IMR-90 (cell line): Measurements from ENCODE around the gene CECR2. TPM values are rescaled to one million over a fixed set of nuclear protein-coding genes. Genes with fewer than 3 reads are reported as not detected.

Source experiments
- ATAC-seq: fragments of 200-7000 bp; cut with Tn5 transposase; 2 replicates; pipeline ENCODE4 v1.9.1; 2020; ENCODE audit warnings: low read depth, mild to moderate bottlenecking, moderate library complexity
- BruUV-seq: library from RNA; stranded (reverse); fragments of 400-500 nt; replicated peaks from 2 replicates; lab custom pipeline; 2021; lab: Mats Ljungman, UMichigan
- CTCF ChIA-PET: fragments of 300-600 bp; formaldehyde crosslinking; extraction: SDS; loops from one replicate; lab custom pipeline; 2021; ENCODE audit warnings: antibody characterized with exemption; lab: Yijun Ruan, JAX
- POLR2A ChIA-PET: fragments of 300-600 bp; sonication (Branson Sonifier 250); formaldehyde crosslinking; loops from one replicate; lab custom pipeline; 2022; ENCODE audit warnings: antibody characterized with exemption; ENCODE audit not compliant: unreplicated experiment; lab: Charles Lee
- DNase-seq: peaks from one replicate; pipeline ENCODE4 v3.0.0; 2013
- H2AFZ ChIP-seq: replicated peaks from 2 replicates; pipeline ENCODE3; 2013; ENCODE audit warnings: low read length, mild to moderate bottlenecking; ENCODE audit not compliant: poor library complexity
- H2AK5ac ChIP-seq: 2 replicates; pipeline ENCODE4 v1.6.1; 2013; ENCODE audit warnings: low read depth, low read length, inconsistent platforms
- H2AK9ac ChIP-seq: replicated peaks from 2 replicates; pipeline ENCODE3; 2013; ENCODE audit warnings: mild to moderate bottlenecking, low read depth, low read length, moderate library complexity; ENCODE audit not compliant: poor library complexity
- H2BK120ac ChIP-seq: 2 replicates; pipeline ENCODE4 v1.6.1; 2013; ENCODE audit warnings: low read depth, low read length, inconsistent platforms
- H2BK15ac ChIP-seq: 3 replicates; pipeline ENCODE4 v1.6.1; 2013; ENCODE audit warnings: low read depth, low read length, inconsistent platforms
- H2BK20ac ChIP-seq: 2 replicates; pipeline ENCODE4 v1.6.1; 2013; ENCODE audit warnings: low read depth, mild to moderate bottlenecking, inconsistent platforms, low read length, moderate library complexity
- H2BK5ac ChIP-seq: 2 replicates; pipeline ENCODE4 v1.6.1; 2013; ENCODE audit warnings: mild to moderate bottlenecking, low read depth, low read length, inconsistent platforms; ENCODE audit not compliant: poor library complexity, severe bottlenecking
- H3K14ac ChIP-seq: replicated peaks from 2 replicates; pipeline ENCODE4 v1.6.1; 2013; ENCODE audit warnings: low read depth, low read length, inconsistent platforms
- H3K18ac ChIP-seq: 2 replicates; pipeline ENCODE4 v1.6.1; 2013; ENCODE audit warnings: low read depth, low read length, control low read depth
- H3K23ac ChIP-seq: 2 replicates; pipeline ENCODE4 v1.6.1; 2013; ENCODE audit warnings: low read depth, low read length, inconsistent platforms
- H3K27ac ChIP-seq: 2 replicates; pipeline ENCODE4 v1.5.1; 2013; ENCODE audit warnings: mild to moderate bottlenecking, control low read depth, low read length; ENCODE audit not compliant: insufficient read depth
- H3K27me3 ChIP-seq: 2 replicates; pipeline ENCODE4 v1.6.1; 2013; ENCODE audit warnings: low read length; ENCODE audit not compliant: control insufficient read depth, insufficient read depth
- H3K36me3 ChIP-seq: 2 replicates; pipeline ENCODE4 v1.6.1; 2013; ENCODE audit warnings: low read length, mixed read lengths; ENCODE audit not compliant: control insufficient read depth, insufficient read depth
- H3K4ac ChIP-seq: 2 replicates; pipeline ENCODE4 v1.6.1; 2013; ENCODE audit warnings: low read depth, low read length, inconsistent platforms
- H3K4me1 ChIP-seq: 2 replicates; pipeline ENCODE4 v1.6.1; 2013; ENCODE audit warnings: low read length, mixed read lengths; ENCODE audit not compliant: control insufficient read depth, insufficient read depth
- H3K4me2 ChIP-seq: 2 replicates; pipeline ENCODE4 v1.6.1; 2013; ENCODE audit warnings: low read depth, mild to moderate bottlenecking, control low read depth, low read length, moderate library complexity
- H3K4me3 ChIP-seq: 2 replicates; pipeline ENCODE4 v1.5.1; 2013; ENCODE audit warnings: low read depth, mild to moderate bottlenecking, control low read depth, low read length, moderate library complexity; ENCODE audit not compliant: insufficient read depth
- H3K56ac ChIP-seq: 2 replicates; pipeline ENCODE4 v1.6.1; 2013; ENCODE audit warnings: low read length, inconsistent platforms; ENCODE audit not compliant: insufficient read depth; ENCODE audit errors: extremely low read depth
- H3K79me1 ChIP-seq, 2 experiments: 2 replicates each; pipeline ENCODE4 v1.6.1; 2013; ENCODE audit warnings: low read length in 2 of 2, inconsistent platforms in 1 of 2, low read depth in 1 of 2
- H3K9ac ChIP-seq: 2 replicates; pipeline ENCODE4 v1.6.1; 2013; ENCODE audit warnings: low read depth, low read length, control low read depth
- H3K9me1 ChIP-seq: 2 replicates; pipeline ENCODE4 v1.6.1; 2013; ENCODE audit warnings: low read length, inconsistent platforms; ENCODE audit not compliant: insufficient read depth
- H3K9me3 ChIP-seq: 2 replicates; pipeline ENCODE4 v1.6.1; 2013; ENCODE audit warnings: low read length; ENCODE audit not compliant: control insufficient read depth, insufficient read depth
- H4K20me1 ChIP-seq: 2 replicates; pipeline ENCODE4 v1.6.1; 2013; ENCODE audit warnings: low read length, inconsistent platforms; ENCODE audit not compliant: insufficient read depth
- H4K5ac ChIP-seq: 2 replicates; pipeline ENCODE4 v1.6.1; 2013; ENCODE audit warnings: mild to moderate bottlenecking, low read depth, low read length, control low read depth
- H4K8ac ChIP-seq, 2 experiments: 2 replicates each; pipeline ENCODE4 v1.6.1; 2013; ENCODE audit warnings: low read depth in 2 of 2, low read length in 2 of 2, control low read depth in 1 of 2, inconsistent platforms in 1 of 2
- H4K91ac ChIP-seq: 2 replicates; pipeline ENCODE4 v1.6.1; 2013; ENCODE audit warnings: low read depth, low read length, inconsistent platforms; ENCODE audit not compliant: insufficient read depth
- CEBPB ChIP-seq: IDR thresholded peaks from 2 replicates; pipeline ENCODE4 v1.6.1; 2012; ENCODE audit warnings: low read depth, low read length, improper control_type of control experiment
- CHD1 ChIP-seq: IDR thresholded peaks from 2 replicates; pipeline ENCODE4 v1.6.1; 2012; ENCODE audit warnings: low read depth, low read length, improper control_type of control experiment
- ELK1 ChIP-seq: fragments of 150-350 bp; IDR thresholded peaks from 2 replicates; pipeline ENCODE4 v1.6.1; 2016; ENCODE audit warnings: low read depth, mild to moderate bottlenecking, low read length, moderate library complexity, borderline replicate concordance
- MAZ ChIP-seq: IDR thresholded peaks from 2 replicates; pipeline ENCODE4 v1.6.1; 2012; ENCODE audit warnings: low read depth, mild to moderate bottlenecking, low read length, improper control_type of control experiment, moderate library complexity, borderline replicate concordance
- MXI1 ChIP-seq: IDR thresholded peaks from 2 replicates; pipeline ENCODE4 v1.6.1; 2012; ENCODE audit warnings: low read depth, mild to moderate bottlenecking, low read length, moderate library complexity, borderline replicate concordance
- NFE2L2 ChIP-seq: fragments of 150-350 bp; IDR thresholded peaks from 2 replicates; pipeline ENCODE4 v1.6.1; 2016; ENCODE audit warnings: low read depth, mild to moderate bottlenecking, low read length
- RAD21 ChIP-seq: IDR thresholded peaks from 2 replicates; pipeline ENCODE4 v1.6.1; 2012; ENCODE audit warnings: low read length, improper control_type of control experiment
- WGBS, 2 experiments: methylation state at CpG; one replicate each; pipeline versions ENCODE4 v1.1.5 to v1.1.7; 2013; ENCODE audit warnings: missing lambda C conversion rate in 2 of 2; ENCODE audit not compliant: insufficient read length in 1 of 2; ENCODE audit errors: extremely low coverage in 2 of 2; 5-methylcytosine and 5-hydroxymethylcytosine counted together
- dilution Hi-C: fragments of 300-500 bp; cut with HindIII; formaldehyde crosslinking; loops from one replicate; pipeline ENCODE4 v1.14.3; 2018; ENCODE audit warnings: low sequenced_read_pairs; ENCODE audit not compliant: unreplicated experiment
- in situ Hi-C: fragments of 300-500 bp; cut with MboI; formaldehyde crosslinking; loops from 3 replicates; pipeline ENCODE4 v1.14.3; 2019; ENCODE audit warnings: low sequenced_read_pairs, inconsistent platforms, mixed read lengths
- intact Hi-C: fragments of 100-400 bp; cut with micrococcal nuclease; formaldehyde crosslinking; loops from 2 replicates; pipeline ENCODE4 v1.10.0; 2022
- polyA plus RNA-seq, 3 experiments: library from polyadenylated mRNA; depleted of rRNA; stranded (reverse); fragments of >200 nt; gene quantifications; 2 replicates each; pipeline ENCODE4 v1.2.3, GENCODE V29; 2012; ENCODE audit warnings: low replicate concordance in 1 of 3
- total RNA-seq: library from RNA; depleted of rRNA; stranded (reverse); fragments of >200 nt; gene quantifications from 2 replicates; pipeline ENCODE4 v1.2.3, GENCODE V29; 2012
- TF ChIP-seq, protein P1 (sequence below): fragments of 150-350 bp; IDR thresholded peaks from 2 replicates; pipeline ENCODE4 v1.6.1; 2017; ENCODE audit warnings: mild to moderate bottlenecking, antibody characterized with exemption, low read length, low read depth
- TF ChIP-seq, protein P2 (sequence below): conservative IDR thresholded peaks from 2 replicates; pipeline ENCODE4 v1.5.1; 2012; ENCODE audit warnings: mild to moderate bottlenecking, low read depth, low read length, improper control_type of control experiment

CECR2 gene
- total and polyA plus RNA-seq, 2 of the 4 experiments (the other 2 are of a cell fraction): under 0.01 TPM; not detected in 1

GRCh38 chr22:17423616-17424015, 54.4 kb downstream of the CECR2 start:
- Histone ChIP-seq H4K20me1 (no peaks in the 10 kb centered on the region), H2BK5ac (no peak overlapping the region), H3K4me2 (no peak overlapping the region), H4K91ac (no peak overlapping the region), H2AK9ac (no peak overlapping the region), H4K5ac (no peak overlapping the region), H3K9ac (no peak overlapping the region), H2BK15ac (no peak overlapping the region), H2BK120ac (no peak overlapping the region), H4K8ac (no peak overlapping the region), H3K27me3 (no peaks in the 10 kb centered on the region), H2AK5ac (no peak overlapping the region), H3K9me1 (no peaks in the 10 kb centered on the region), H2BK20ac (no peak overlapping the region), H3K36me3 (no peaks in the 10 kb centered on the region), H3K9me3 (no peaks in the 10 kb centered on the region), H3K18ac (no peak overlapping the region), H3K79me1 (no peaks in the 10 kb centered on the region), H3K4me3 (no peak overlapping the region), H3K56ac (no peak overlapping the region), H3K4ac (no peak overlapping the region), H3K27ac (no peak overlapping the region), H2AFZ (no peak overlapping the region), H3K23ac (no peak overlapping the region), H3K14ac (no peak overlapping the region), H3K4me1 (no peaks in the 10 kb centered on the region)
- DNase-seq (no peak), ATAC-seq (no peak)
- WGBS, 2 experiments: no CpG with 5 or more reads among the region's 6 CpGs
- dilution Hi-C loops: no loop called here
- in situ Hi-C loops: no loop called here
- ChIA-PET CTCF (no interaction called here), POLR2A (no interaction called here)
- TF ChIP-seq NFE2L2 (no peak), CHD1 (no peak), MAZ (no peak), CEBPB (no peak), RAD21 (no peak), ELK1 (no peak), MXI1 (no peak)
- TF ChIP-seq, protein P1, sequence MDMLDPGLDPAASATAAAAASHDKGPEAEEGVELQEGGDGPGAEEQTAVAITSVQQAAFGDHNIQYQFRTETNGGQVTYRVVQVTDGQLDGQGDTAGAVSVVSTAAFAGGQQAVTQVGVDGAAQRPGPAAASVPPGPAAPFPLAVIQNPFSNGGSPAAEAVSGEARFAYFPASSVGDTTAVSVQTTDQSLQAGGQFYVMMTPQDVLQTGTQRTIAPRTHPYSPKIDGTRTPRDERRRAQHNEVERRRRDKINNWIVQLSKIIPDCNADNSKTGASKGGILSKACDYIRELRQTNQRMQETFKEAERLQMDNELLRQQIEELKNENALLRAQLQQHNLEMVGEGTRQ: no peak
- TF ChIP-seq, protein P2, sequence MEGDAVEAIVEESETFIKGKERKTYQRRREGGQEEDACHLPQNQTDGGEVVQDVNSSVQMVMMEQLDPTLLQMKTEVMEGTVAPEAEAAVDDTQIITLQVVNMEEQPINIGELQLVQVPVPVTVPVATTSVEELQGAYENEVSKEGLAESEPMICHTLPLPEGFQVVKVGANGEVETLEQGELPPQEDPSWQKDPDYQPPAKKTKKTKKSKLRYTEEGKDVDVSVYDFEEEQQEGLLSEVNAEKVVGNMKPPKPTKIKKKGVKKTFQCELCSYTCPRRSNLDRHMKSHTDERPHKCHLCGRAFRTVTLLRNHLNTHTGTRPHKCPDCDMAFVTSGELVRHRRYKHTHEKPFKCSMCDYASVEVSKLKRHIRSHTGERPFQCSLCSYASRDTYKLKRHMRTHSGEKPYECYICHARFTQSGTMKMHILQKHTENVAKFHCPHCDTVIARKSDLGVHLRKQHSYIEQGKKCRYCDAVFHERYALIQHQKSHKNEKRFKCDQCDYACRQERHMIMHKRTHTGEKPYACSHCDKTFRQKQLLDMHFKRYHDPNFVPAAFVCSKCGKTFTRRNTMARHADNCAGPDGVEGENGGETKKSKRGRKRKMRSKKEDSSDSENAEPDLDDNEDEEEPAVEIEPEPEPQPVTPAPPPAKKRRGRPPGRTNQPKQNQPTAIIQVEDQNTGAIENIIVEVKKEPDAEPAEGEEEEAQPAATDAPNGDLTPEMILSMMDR: no peak
- BruUV-seq: no TSS peak
- intact Hi-C loops: no loop called here
